ENCODE results near the gene UGT1A1.

UGT1A1 gene

DNA sequence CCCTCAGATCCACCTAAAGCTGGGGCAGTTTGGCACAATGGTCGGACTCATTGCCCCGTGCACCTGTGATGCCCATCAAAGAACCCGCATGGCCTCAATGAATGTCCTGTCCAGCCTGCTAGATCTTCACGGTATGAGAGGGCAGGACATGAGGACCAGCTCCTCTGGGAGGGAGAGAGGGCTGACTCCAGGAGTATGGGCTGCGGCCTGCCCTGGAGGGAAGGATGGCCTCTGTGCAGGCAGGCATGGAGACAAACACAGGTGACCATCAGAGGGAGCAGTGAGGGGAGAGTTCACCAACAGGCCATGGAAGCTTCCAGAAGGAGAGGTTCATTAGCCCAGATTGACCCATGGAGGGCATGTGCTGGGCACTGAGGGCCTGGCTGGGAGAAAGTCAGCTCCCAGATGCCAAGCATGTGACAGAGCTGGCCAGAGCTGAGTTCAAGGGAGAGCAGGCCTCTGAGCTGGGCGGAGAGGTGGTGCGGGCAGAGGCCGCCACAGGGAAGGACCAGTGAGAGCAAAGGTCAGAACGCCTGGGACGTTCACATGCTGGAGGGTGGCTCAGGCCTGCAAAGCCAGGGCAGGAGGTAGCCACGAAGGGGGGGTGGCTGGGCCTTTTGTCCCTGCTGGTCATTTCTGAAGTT lies 58.0 kb downstream of the UGT1A1 start:
- TF ChIP-seq, protein P1, sequence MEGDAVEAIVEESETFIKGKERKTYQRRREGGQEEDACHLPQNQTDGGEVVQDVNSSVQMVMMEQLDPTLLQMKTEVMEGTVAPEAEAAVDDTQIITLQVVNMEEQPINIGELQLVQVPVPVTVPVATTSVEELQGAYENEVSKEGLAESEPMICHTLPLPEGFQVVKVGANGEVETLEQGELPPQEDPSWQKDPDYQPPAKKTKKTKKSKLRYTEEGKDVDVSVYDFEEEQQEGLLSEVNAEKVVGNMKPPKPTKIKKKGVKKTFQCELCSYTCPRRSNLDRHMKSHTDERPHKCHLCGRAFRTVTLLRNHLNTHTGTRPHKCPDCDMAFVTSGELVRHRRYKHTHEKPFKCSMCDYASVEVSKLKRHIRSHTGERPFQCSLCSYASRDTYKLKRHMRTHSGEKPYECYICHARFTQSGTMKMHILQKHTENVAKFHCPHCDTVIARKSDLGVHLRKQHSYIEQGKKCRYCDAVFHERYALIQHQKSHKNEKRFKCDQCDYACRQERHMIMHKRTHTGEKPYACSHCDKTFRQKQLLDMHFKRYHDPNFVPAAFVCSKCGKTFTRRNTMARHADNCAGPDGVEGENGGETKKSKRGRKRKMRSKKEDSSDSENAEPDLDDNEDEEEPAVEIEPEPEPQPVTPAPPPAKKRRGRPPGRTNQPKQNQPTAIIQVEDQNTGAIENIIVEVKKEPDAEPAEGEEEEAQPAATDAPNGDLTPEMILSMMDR (IDR thresholded peaks at IDR 0.05; ENCODE audit: insufficient read depth, low read length, missing control alignments) = no peak
- no peak overlapping the region for H3K4me3 ChIP-seq (ENCODE audit: low read depth, low read length)
- POLR2A ChIA-PET = no interaction called here
- CTCF ChIA-PET = no interaction called here
- DNase-seq (ENCODE audit: low read depth, low spot score) = no peak

DNA sequence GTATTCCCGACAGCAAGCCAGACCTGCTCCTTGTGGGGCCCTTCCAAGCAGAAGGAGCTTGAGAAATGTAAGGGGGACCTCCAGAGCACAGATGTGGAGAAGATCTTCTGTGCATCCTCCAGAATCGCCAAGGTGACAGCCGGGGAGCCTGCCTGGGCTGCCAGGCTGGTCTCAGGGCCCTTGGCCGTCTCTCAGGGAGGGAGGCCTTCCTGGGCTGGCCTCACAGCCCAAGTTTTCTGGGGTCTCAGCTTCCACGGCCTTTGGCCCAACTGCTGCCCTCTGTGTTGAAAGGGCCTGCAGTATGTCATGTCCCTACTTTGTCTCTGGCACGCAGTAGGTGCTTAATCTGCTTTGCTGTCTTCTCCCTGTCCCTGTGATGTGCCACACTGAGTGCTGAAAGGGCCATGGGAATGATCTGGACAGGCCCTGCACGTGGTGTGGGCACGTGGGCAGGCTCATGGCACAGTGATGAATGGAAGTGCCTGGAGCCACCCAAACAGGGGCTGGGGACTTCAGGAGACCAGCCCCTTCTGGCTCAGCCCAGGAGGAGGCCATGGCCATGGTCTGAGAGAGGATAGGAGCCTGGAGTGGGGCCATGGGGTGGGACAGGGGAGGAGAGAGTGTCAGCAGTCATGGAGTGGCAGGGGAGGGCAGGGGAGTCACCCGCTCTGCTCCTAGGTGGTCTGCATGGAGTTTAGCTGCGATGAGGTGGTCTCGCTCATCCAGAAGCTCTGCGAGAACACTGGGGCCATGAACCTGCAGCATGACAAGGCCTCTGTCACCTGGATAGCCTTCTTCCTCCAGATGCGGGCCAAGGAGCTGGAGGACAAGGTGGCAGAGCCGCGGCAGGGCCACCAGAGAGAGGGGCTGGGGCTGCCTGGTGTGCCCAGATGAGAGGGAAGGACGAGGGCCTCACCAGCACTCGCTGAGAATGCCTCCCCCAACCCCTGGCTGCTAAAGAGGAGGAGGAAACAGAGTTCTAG lies 58.9 kb downstream of the UGT1A1 start:
- TF ChIP-seq, protein P1 (IDR thresholded peaks at IDR 0.05; ENCODE audit: insufficient read depth, low read length, missing control alignments) = no peak
- DNase-seq (ENCODE audit: low read depth, low spot score) = no peak
- H3K4me3 ChIP-seq (ENCODE audit: low read depth, low read length) = no peak overlapping the region
- ChIA-PET CTCF (no interaction called here), POLR2A (no interaction called here)

DNA sequence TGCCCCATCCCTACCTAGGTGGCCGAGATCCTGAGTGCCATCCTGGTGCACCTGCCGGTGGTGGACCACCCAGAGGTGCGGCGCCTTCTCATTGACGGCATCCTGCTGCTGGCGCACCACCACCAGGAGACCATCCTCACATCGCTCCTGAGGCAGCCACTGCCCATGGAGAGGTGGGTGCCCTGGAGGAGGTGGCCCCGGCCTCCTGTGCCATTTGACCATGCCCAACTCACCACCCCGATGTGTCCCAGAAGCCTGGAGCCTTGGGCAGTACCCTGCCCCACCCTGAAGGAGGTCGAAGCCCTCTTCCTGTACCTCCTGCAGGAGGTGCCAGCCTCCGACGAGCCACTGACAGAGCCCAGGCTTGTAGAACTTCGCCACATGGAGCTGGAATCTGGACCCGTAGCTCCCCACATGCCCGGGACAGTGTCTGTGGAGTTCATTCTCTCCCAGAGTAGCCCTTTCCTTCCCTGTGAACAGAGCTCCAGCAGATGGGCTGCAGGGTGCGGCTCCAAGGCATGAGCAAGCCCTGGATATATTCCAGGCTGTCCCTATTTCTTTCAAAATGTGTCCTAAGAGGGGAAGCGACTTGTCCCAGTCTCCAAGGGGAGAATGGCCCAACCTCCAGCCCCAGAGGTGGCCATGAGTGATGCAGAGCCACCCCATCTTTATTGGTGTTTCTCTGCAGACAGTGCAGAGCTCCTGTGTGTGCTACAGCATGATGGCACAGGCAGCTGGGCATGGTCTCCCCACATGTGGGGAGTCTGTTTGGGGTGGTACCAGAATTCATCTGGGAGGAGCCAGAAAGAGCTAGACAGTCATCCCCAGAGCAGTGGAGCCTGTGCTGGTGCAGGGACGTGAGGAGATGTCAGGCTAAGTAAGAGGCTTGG lies 60.1 kb downstream of the UGT1A1 start:
- ChIA-PET POLR2A (no interaction called here), CTCF (no interaction called here)
- no peak overlapping the region for H3K4me3 ChIP-seq (ENCODE audit: low read depth, low read length)
- DNase-seq (ENCODE audit: low read depth, low spot score) = no peak
- TF ChIP-seq, protein P1 (IDR thresholded peaks at IDR 0.05; ENCODE audit: insufficient read depth, low read length, missing control alignments) = no peak

DNA sequence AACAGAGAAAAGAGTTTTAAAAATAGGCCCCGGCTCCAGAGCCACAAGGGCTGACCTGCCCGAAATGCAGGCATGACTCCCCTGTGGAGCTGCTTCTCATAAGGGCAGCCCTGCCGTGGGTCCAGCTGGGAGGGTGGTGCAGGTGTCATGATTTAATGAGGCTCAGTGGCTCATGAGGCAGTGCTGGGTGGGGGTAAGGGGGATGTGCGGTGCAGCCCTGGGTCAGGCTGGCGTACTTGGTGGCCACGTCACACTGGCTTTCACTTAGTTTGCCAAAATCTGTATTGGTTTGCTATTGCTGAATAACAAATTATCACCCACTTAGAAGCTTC lies 60.7 kb downstream of the UGT1A1 start:
- POLR2A ChIA-PET = no interaction called here
- TF ChIP-seq, protein P1 (IDR thresholded peaks at IDR 0.05; ENCODE audit: insufficient read depth, low read length, missing control alignments) = no peak
- CTCF ChIA-PET = no interaction called here
- DNase-seq (ENCODE audit: low read depth, low spot score) = no peak
- H3K4me3 ChIP-seq (ENCODE audit: low read depth, low read length) = no peak overlapping the region

DNA sequence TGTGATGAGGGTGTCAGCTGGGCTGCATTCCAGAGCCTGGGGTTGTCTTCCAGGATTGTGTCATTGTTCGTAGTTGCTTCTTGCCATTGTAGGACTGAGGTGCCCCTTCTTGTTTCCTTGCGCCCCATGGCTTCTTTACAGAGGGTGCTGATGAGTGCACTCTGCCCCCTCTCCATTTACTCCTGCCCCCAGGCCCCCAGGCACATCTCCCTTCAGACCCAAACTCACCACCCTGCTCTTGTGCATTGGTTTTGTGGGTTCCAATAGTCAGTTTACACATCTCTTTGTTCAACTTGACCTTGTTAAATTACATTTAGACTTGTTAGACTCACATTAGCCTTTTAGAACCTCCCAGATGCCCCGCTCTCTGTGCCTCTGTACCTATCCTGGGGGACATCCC lies 61.1 kb downstream of the UGT1A1 start:
- ChIA-PET POLR2A (no interaction called here), CTCF (no interaction called here)
- DNase-seq (ENCODE audit: low read depth, low spot score) = no peak
- TF ChIP-seq, protein P1 (IDR thresholded peaks at IDR 0.05; ENCODE audit: insufficient read depth, low read length, missing control alignments) = no peak
- no peak overlapping the region for H3K4me3 ChIP-seq (ENCODE audit: low read depth, low read length)

DNA sequence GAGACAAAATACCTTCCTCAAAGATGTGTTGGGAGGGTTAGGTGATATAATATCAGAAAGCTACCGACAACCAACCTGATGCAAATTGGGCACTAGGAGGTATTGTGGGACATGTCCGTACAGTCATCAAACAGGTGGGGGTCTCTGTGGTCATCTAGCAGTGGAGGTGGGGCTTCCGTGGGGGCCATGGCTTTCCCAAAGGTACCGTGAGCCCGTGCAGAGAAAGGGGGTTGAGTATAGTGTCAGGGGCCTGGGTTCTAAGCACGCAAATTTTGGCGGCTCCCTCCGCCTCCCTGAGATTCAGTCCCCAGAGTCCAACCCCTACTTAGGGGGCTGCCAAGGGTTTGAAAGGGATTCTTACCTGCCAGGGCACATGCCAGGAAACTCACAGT lies 61.6 kb downstream of the UGT1A1 start:
- ChIA-PET CTCF (no interaction called here), POLR2A (no interaction called here)
- TF ChIP-seq, protein P1 (IDR thresholded peaks at IDR 0.05; ENCODE audit: insufficient read depth, low read length, missing control alignments) = no peak
- H3K4me3 ChIP-seq (ENCODE audit: low read depth, low read length) = no peak overlapping the region
- DNase-seq (ENCODE audit: low read depth, low spot score) = no peak
